PC-9 (cell line): ENCODE results near the gene SF3B5.

Experiments
- CTCF ChIP-seq: fragments of 200-600 bp; sonication (generic); conservative IDR thresholded peaks from 2 replicates; pipeline ENCODE4 v1.6.1; 2017; ENCODE audit warnings: mixed run types, antibody characterized with exemption, mild to moderate bottlenecking, moderate library complexity
- EZH2 ChIP-seq: fragments of 200-600 bp; sonication (generic); IDR thresholded peaks from 2 replicates; pipeline ENCODE4 v1.8.0; 2017; ENCODE audit warnings: antibody characterized with exemption, low read depth

- TF ChIP-seq CTCF (no peak), EZH2 (no peak)
These were observed 27.5 kb upstream of the SF3B5 start for GRCh38 chr6:144122861-144123260.
